Left cardiac atrium (tissue), 4 donors: ENCODE measurements around the gene SLC9C2. TPM values are rescaled to one million over a fixed set of nuclear protein-coding genes. Genes with fewer than 3 reads are reported as not detected.
A peak's percentile ranks its signal among the peaks of the same experiment; 100 is the strongest.
"Not testable (repeated sequence)": the region's sequence is repeated elsewhere in the genome, so short reads cannot be mapped to it uniquely, and the experiment has no call there.

Source experiments
- ATAC-seq, 2 donors: fragments of 200-7000 bp; cut with Tn5 transposase; one replicate each; pipeline ENCODE4 v1.9.1; 2020; ENCODE audit warnings: mild to moderate bottlenecking in 2 of 2, moderate library complexity in 2 of 2
- DNase-seq: peaks from one replicate; pipeline ENCODE4 v3.0.0-alpha.2; 2020
- intact Hi-C, 2 donors: fragments of 100-400 bp; cut with DNase I; formaldehyde crosslinking; loops; one replicate each; pipeline versions ENCODE4 v1.14.1 to v1.15.1; 2022 to 2023
- total RNA-seq, 2 donors: library from RNA; stranded (reverse); fragmentation: NEBNext Ultra II Directional; extraction: Animal tissue kit (Norgen Biotek cat#: 25700); gene quantifications; one replicate each; pipeline ENCODE4 v1.2.1, GENCODE V29; 2021
- donor health status: DM: no; HTN: yes; CAD: no.
- donor health status: DM: no; HTN: yes; CAD: no; lungs with severe emphysema.
- donor health status: DM: yes; HTN: yes; CAD: no.
- donor health status: Dilated cardiomyopathy.

SLC9C2 gene
- total RNA-seq, 2 donors from 2014 or later, result 0.06 to 0.71 TPM

DNA sequence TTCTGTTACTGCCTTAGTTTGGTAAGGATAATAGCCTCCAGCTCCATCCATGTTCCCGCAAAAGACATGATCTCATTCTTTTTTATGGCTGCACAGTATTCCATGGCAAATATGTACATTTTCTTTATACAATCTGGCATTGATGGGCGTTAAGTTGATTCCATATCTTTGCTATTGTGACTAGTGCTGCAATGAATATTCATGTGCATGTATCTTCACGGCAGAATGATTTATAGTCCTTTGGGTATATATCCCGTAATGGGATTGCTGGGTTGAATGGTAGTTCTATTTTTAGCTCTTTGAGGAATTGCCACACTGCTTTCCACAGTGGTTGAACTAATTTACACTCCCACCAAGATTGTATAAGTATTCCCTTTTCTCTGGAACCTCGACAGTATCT is 11.7 kb downstream of the SLC9C2 start:
- DNase-seq, intact Hi-C loops, ATAC-seq: not testable (repeated sequence)

DNA sequence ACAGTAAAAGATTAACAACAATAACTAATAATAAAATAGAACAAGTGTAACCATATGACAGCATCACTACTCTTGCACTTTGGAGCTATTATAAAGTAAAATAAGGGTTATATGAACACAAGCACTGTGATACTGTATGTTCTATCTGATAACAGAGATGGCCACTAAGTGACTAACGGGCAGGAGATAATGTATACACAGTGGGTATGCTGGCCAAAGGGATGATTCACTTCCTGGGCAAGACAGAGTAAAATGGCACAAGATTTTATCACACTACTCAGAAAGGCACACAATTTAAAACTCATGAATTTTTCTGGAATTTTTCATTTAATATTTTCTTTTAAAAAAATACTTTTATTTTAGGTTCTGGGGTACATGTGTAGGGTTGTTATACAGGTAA is 12.3 kb downstream of the SLC9C2 start:
- intact Hi-C loops, result no loop called here
- DNase-seq (no peak), ATAC-seq (no peak)

DNA sequence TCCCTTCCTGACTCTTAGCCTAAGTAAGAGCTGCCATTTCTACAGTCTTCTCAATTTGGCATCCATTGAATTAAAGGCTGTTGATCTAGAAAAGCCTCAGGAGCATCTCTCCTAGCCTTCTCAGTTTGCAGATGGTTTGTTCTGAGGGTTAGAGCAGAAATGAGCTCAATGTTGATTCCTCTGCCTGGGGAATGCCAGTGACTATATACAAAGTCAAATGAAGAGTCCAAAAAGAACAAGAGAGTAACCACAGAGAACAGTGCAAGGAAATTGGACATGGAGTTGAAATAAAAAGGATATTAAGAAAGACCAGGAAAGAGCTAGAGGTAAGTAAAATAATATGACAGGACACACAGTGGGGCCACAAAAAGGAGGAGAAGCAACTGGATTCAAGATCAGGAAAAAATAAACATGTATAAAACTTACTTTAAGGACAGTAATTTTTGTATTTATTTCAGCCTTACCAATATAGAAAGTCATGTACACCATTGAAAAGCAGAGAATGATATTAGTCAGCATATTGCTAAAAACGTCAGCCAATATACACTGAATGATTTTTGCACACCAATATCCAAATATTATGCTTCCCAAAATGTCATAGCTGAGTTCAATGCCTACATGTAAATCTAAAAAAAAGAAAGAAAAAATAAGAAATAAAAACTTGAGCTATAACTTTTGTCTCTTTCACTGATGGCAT is 21.3 kb downstream of the SLC9C2 start:
- ATAC-seq, result no peak
- intact Hi-C loops, result no loop called here
- no peak for DNase-seq

DNA sequence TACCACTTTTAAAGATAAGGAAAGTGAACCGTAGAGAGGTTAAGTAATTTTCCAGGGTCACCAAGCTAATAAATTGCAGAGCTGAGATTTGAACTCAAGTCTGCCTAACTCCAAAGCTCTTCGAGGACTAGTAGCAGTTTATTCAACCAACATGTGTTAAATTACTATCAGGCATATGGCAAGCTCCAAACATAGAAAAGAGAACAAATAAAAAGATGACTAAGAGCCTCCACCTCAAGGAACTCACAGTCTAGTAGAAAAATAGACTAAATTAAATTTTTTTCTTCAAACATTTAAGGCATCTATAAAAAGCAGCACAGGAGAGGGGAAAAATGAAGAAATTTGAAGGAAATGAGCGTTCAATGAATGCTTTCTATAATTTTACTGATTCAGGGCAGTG is 22.2 kb downstream of the SLC9C2 start:
- ATAC-seq (no peak), DNase-seq (no peak)
- intact Hi-C loops, result no loop called here

DNA sequence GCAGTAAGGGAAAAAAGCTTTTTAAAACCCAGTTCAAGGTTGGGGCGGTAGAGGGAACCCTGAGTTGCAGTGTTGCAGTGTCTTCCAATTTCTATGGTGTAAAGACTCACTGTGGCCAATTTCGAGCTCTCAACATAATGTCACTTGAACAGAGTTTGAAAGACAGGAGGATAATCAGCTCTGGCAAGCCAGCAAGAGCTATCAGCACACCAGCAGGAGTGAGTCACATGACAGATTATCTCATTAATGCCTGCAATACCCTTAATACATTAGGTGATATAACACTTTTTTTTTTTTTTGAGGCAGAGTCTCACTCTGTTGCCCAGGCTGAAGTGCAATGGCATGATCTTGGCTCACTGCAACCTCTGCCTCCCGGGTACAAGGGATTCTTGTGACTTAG is 22.8 kb downstream of the SLC9C2 start:
- DNase-seq (no peak), ATAC-seq (no peak)
- intact Hi-C loops, result no loop called here

DNA sequence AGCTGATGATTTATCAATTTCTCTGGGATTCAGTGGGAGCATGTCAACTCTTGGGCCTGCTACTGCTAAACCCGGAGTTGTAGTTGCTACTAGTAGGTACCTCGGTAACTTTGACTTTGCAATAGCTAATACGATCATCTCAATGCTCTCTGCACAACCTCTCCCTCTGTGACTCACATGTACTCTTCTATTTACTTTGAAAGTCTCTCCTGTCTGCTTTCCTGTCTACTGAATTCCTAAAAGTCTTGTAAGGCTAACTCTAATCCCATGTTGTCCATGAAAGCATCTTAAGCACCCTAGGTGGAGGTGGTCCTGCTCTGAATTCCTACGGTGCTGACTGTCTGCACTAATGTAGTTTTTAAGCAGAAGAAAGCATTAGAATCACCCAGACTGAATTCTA is 29.3 kb downstream of the SLC9C2 start:
- no peak for DNase-seq
- intact Hi-C loops, result no loop called here
- no peak for ATAC-seq

DNA sequence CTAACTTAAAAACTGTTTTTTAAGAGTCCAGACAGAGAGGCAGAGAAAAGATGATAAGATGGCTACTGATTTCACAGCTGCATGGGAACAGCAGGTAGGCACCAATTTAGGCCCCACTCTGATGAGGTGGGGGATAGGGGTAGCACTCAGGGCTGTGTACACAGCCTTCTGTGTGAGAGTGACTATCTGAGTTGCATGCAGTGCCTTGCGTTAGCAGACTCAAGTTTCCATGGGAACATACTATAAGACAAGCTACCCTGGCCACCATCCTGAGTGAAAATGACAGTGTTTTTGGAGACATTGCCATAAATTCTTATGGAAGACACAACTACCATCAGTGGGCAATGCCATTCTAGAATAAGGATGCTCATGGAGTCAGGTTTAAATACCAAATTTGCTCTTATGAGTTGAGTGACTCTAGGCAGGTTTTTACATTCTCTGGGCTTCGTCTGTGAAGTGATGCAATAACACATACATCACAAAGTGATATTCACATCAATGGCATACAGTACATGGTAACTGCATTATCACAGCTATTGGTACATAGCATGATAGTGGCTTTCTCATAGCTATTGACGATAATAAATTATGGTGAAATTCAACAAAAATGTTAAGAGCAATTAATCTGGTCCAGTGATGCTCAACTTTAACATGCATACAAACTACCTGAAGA is 30.5 kb downstream of the SLC9C2 start:
- no peak for ATAC-seq
- no peak for DNase-seq
- intact Hi-C loops, result no loop called here

DNA sequence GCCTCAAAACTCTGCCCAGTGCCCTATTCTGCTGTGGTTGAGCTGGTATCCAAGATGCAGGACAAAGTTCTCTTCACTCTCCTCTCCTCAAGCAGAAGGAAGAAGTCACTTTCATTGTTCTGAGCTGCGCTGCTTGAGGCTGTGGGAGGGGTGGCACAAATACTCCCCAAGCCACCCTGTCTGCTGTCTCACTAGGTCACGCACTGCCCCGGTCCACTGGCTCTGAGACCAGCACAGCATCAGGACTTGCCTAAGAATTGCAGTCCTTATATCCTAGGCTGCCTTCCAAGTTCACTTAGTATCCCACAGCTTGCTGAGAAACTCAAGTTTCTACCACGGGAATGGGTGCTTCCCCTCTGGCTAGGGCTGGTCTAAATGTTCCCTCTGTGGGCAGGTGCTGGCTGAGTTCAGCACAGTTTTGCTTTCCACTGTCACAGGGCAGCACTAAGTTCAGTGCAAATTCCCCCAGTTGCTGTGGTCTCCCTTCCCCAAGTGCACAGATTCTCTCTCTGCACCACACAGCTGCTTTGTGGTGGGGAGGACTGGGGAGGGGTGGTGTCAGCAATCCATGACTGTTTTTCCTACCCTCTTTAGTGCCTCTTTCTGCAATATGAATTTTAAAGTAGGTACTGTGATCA is 32.4 kb downstream of the SLC9C2 start:
- DNase-seq (no peak), ATAC-seq (no peak)
- intact Hi-C loops, result no loop called here

DNA sequence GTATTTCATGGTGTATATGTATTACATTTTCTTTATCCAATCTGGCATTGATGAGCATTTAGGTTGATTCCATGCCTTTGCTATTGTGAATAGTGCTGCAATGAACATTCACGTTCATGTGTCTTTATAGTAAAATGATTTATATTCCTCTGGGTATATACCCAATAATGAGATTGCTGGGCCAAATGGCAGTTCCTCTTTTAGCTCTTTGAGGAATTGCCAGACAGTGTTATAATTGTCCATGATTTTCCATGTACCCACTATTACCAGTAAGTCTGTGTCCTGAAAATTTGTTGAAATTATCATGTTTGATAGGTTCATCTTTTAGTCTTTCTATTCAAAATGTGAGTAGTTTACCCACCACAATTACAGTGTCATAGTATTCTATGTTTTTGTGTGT is 34.4 kb downstream of the SLC9C2 start:
- DNase-seq (no peak), ATAC-seq (no peak)
- intact Hi-C loops, result no loop called here

DNA sequence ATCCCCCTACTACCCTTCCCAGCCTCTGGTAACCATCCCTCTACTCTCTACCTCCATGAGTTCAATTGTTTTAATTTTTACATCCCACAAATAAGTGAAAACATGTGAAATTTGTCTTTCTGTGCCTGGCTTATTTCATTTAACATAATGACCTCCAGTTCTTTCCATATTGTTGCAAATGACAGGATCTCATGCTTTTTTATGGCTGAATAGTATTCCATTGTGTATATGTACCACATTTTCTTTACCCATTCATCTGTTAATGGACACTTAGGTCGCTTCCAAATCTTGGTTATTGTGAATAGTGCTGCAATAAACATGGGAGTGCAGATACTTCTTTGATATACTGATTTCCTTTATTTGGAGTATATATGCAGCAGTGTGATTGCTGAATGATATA is 39.0 kb downstream of the SLC9C2 start:
- ATAC-seq, DNase-seq, intact Hi-C loops: not testable (repeated sequence)

DNA sequence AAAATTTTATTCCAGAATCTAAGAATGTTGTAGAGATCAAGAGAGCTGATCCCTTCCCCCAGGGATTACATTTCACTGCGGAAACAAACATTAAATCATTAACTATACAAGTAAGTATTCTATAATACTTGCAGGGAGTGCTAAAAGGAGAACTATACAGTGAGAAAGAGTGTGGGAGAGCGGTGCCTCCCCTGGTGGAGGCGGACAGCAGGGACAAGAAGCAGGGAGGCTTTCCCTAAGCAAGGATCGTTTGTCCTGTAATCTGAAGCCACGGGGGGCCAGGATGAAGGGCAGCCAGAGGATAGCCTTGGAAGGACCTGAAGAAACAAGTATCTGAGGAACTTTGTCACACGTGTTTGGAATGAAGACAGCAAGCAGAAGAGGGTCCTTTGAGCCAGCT is 40.1 kb downstream of the SLC9C2 start:
- intact Hi-C loops, result no loop called here
- ATAC-seq (no peak), DNase-seq (no peak)

DNA sequence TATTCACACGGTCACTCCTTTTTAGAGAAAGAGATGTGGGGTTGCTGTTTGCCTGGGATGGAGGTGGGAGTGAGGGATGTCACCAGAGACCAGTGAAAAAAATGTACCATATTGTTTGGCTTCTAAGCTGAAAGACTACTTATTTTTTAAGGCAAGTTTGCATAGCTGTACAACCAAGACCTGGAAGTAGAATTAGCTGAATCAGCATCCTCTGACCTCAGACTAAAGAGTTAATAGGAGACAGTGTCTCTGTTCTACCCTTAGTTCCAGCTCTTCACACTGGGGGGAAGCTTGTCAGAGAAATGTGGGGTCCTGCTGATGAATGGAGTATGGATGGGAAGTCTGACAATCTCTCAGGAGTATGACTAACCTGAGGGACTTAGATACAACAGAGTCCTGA is 41.6 kb downstream of the SLC9C2 start:
- intact Hi-C loops, result no loop called here
- DNase-seq, result no peak
- no peak for ATAC-seq

DNA sequence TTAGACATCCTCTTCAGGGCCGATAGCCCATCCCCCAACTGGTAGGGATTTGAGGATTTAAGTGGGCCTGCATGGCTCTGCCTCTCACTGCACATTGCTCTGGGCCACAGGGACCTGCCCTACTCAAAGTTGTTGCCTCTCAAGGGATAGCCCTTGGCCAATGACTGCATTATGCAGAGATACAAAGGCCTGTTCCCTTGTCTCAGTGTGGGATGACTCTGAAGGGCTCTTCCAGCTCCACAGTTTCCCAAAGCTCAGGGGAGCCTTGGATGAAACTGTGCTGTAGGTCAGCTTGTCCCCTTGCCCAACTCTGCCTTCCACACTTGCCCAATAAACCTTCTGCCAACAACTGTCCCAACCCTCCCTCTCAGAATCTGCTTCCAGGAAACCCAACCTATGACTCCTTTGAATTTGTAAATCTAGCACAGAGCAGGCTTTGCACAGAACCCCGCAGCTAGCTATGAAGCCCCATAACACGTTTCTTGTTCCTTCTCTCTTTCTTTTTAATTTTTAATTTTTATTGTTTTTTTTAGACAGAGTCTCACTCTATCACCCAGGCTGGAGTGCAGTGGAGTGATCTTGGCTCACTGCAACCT is 42.5 kb downstream of the SLC9C2 start:
- intact Hi-C loops, result no loop called here
- DNase-seq, result no peak
- ATAC-seq, result peak in 1 of 2 donors; percentile 89

DNA sequence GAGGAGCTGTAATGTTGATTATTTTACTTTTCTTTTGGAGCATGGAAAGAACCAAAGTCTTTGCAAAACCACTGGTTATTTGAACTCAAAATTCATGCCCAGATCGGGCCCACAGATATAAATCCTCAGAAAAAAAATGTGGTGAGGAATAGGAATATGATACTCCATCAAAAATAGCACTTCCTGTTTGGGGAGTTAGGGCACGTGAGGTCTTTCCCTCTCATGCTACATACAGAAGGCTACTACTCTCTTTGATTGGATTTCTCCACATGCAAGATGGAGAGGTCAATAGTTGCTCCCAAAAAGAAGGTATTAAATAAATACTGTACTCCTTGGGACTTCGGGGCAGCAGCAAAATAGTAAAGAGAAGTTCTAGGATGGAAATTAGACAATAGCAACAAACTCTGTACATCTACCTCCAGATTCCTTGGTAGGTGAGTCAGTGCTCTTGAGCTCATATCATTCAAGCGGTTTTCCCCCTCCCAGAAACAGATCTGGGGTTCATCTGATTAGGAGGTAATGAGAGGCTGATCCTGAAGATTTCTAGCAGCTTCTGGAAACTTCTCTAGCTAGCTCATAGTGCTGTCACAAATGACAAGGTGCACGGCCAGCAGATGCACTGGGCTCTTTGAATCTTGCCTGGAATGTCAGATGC is 47.1 kb downstream of the SLC9C2 start:
- no peak for ATAC-seq
- intact Hi-C loops, result no loop called here
- DNase-seq, result no peak

DNA sequence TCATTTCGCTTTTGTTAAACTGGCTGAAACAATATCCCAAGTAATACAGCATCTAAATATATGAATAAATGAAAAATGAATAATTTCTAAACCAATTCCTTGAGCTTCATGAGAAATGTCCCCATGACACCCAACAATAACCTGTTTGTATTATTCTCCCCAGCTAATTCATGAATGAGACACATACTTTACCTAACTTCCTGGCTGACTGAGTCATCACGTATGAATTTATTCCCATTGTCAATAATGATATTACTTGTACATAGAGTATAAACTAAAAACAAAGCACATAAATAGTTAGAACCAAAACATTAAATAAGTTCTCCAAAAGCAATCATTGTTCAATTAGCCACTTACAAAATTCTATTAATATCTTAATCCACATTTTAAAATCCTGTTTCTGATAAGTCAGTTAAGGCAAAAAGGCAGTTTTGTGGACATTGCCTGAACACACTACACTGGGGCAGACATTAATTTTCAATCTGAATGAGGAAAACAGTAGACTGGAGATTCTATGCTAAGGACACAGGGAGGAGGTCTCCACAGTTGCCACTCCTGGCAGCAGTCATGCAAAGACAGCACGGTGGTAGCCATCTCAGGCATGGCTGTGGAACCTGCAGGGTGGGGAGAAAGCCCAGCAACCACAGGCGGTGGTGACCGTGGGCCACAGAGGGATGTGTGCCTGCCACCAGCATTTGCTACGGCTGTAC is 48.2 kb downstream of the SLC9C2 start:
- intact Hi-C loops, result no loop called here
- ATAC-seq, result no peak

DNA sequence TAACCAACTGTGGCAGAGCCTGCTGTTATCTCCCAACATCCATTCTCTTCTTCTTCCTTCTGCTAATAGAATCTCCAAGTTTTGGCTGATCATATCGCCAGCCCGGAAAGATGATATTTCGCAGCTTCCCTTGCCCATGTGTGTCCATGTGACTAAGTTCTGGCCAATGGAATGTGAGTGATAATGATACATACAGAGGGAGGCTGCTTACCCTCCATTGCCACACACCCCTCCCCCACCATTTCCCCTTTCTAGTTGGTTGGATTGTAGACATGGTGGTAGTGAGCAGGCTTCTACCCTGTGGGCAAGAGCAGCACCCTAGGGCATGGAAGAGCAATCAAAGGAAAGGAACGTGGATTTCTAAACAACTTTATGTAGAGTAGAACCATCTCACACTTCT is 48.8 kb downstream of the SLC9C2 start:
- no peak for DNase-seq
- intact Hi-C loops, result no loop called here
- ATAC-seq, result no peak

More for the DNA sequence above, 48.2 kb downstream of the SLC9C2 start:
- no peak for DNase-seq

DNA sequence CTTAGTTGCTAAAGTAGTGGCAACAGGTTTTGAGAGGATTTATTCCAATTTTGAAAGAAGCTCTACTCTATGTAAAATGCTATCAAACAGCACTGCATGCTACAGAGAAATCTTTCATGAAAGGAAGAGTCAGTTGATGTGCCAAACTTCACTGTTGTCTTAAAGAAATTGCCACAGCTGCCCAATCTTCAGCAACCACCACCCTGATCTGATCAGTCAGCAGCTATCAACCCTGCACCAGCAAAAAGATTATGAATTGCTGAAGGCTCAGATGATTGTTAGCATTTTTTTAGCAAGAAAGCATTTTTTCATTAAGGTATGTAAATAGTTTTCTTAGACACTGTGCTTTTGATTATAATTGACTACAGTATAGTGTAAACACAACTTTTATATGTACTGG is 49.6 kb downstream of the SLC9C2 start:
- DNase-seq, result no peak
- intact Hi-C loops, result no loop called here
- ATAC-seq, result no peak

DNA sequence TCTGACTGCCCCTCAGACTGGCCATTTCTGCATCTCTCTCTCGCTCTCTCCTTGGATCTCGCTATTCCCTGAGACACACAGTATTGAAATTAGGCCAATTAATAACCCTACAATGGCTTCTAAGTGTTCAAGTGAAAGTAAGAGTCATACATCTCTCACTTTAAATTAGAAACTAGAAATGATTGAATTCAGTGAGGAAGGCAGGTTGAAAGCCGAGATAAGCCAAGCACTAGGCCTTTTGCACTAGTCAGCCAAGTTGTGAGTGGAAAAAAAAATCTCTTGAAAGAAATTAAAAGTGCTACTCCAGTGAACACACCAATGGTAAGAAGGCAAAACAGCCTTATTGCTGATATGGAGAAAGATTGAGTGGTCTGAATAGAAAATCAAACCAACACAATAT is 51.2 kb downstream of the SLC9C2 start:
- DNase-seq (no peak), ATAC-seq (no peak)
- intact Hi-C loops, result no loop called here

DNA sequence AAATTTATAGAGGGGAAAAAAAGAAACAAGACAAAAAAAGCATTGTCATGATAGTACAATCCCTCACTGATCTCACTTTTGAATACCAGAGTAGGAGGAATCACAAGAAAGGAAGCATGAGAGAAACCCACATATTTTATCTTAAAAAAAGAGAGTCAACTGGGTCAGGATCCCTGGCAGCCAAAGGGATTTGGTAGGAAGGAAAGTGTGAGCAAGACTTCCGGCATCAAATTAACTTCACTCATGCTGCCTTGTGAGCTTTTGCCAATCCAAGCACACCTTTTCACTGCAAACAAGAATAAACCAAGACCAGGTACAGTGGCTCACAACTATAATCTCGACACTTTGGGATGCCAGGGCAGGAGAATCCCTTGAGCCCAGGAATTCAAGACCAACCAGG is 53.1 kb downstream of the SLC9C2 start:
- intact Hi-C loops, result no loop called here
- DNase-seq, result no peak
- ATAC-seq, result no peak
